Liver (tissue), 9 donors: ENCODE results near the gene DNAJA3. TPM values are rescaled to one million over a fixed set of nuclear protein-coding genes. Genes with fewer than 3 reads are reported as not detected.

Source experiments
- DNase-seq: peaks from one replicate; pipeline ENCODE4 v3.0.0-alpha.2; 2017; ENCODE audit warnings: low spot score
- H3K27ac ChIP-seq, 2 donors: one replicate each; pipeline ENCODE4 v1.7.0; 2013; ENCODE audit warnings: inconsistent platforms in 2 of 2, low read length in 2 of 2, control low read depth in 1 of 2, low read depth in 1 of 2, mild to moderate bottlenecking in 1 of 2
- H3K27me3 ChIP-seq, 4 donors: one replicate each; pipeline versions ENCODE4 v1.6.1 to v1.7.0; 2013; ENCODE audit warnings: low read length in 3 of 4, inconsistent platforms in 1 of 4, mild to moderate bottlenecking in 1 of 4, moderate library complexity in 1 of 4; ENCODE audit not compliant: control insufficient read depth in 4 of 4, insufficient read depth in 4 of 4
- H3K36me3 ChIP-seq, 4 donors: one replicate each; pipeline versions ENCODE4 v1.6.1 to v1.7.0; 2013; ENCODE audit warnings: low read length in 3 of 4, mild to moderate bottlenecking in 3 of 4, low read depth in 1 of 4, moderate library complexity in 1 of 4; ENCODE audit not compliant: control insufficient read depth in 4 of 4, insufficient read depth in 3 of 4
- H3K4me1 ChIP-seq, 4 donors: one replicate each; pipeline versions ENCODE4 v1.6.1 to v1.7.0; 2013; ENCODE audit warnings: low read length in 3 of 4, mild to moderate bottlenecking in 3 of 4, moderate library complexity in 1 of 4; ENCODE audit not compliant: control insufficient read depth in 4 of 4, insufficient read depth in 4 of 4
- H3K4me3 ChIP-seq, 3 donors: one replicate each; pipeline versions ENCODE4 v1.6.1 to v1.7.0; 2013; ENCODE audit warnings: low read length in 3 of 3, control low read depth in 1 of 3, low read depth in 1 of 3, mild to moderate bottlenecking in 1 of 3
- H3K9ac ChIP-seq, 2 donors: one replicate each; pipeline ENCODE4 v1.7.0; 2013; ENCODE audit warnings: low read length in 2 of 2, mild to moderate bottlenecking in 2 of 2, moderate library complexity in 2 of 2, control low read depth in 1 of 2, low read depth in 1 of 2
- H3K9me3 ChIP-seq, 4 donors: one replicate each; pipeline versions ENCODE4 v1.6.1 to v1.7.0; 2013; ENCODE audit warnings: low read length in 3 of 4; ENCODE audit not compliant: control insufficient read depth in 4 of 4
- EGR1 ChIP-seq, 2 donors: IDR thresholded peaks; 2 replicates each; pipeline ENCODE4 v1.6.1; 2016 to 2018; ENCODE audit warnings: antibody characterized with exemption in 2 of 2, low read depth in 2 of 2
- FOXA1 ChIP-seq: IDR thresholded peaks from 2 replicates; pipeline ENCODE4 v1.6.1; 2016; ENCODE audit warnings: antibody characterized with exemption
- FOXA2 ChIP-seq: IDR thresholded peaks from 2 replicates; pipeline ENCODE4 v1.6.1; 2016; ENCODE audit warnings: antibody characterized with exemption
- GABPA ChIP-seq, 2 donors: IDR thresholded peaks in 1 of 2; conservative IDR thresholded peaks in 1 of 2; 2 replicates each; pipeline ENCODE4 v1.6.1; 2016; ENCODE audit warnings: antibody characterized with exemption in 2 of 2, mild to moderate bottlenecking in 1 of 2, moderate library complexity in 1 of 2
- HNF4A ChIP-seq, 2 donors: conservative IDR thresholded peaks; 2 replicates each; pipeline ENCODE4 v1.6.1; 2016; ENCODE audit warnings: antibody characterized with exemption in 2 of 2, mild to moderate bottlenecking in 2 of 2
- HNF4G ChIP-seq: IDR thresholded peaks from 2 replicates; pipeline ENCODE4 v1.6.1; 2016; ENCODE audit warnings: antibody characterized with exemption
- JUND ChIP-seq, 2 donors: IDR thresholded peaks; 2 replicates each; pipeline ENCODE4 v1.6.1; 2016; ENCODE audit warnings: antibody characterized with exemption in 2 of 2
- MAX ChIP-seq: IDR thresholded peaks from 2 replicates; pipeline ENCODE4 v1.6.1; 2016; ENCODE audit warnings: antibody characterized with exemption
- NR2F2 ChIP-seq: IDR thresholded peaks from 2 replicates; pipeline ENCODE4 v1.6.1; 2016; ENCODE audit warnings: antibody characterized with exemption
- RAD21 ChIP-seq, 2 donors: IDR thresholded peaks; 2 replicates each; pipeline ENCODE4 v1.6.1; 2016; ENCODE audit warnings: antibody characterized with exemption in 2 of 2, mild to moderate bottlenecking in 2 of 2
- RXRA ChIP-seq, 2 donors: IDR thresholded peaks; 2 replicates each; pipeline ENCODE4 v1.6.1; 2017 to 2018; ENCODE audit warnings: antibody characterized with exemption in 2 of 2, mild to moderate bottlenecking in 1 of 2
- SP1 ChIP-seq: IDR thresholded peaks from 2 replicates; pipeline ENCODE4 v1.6.1; 2018; ENCODE audit warnings: antibody characterized with exemption, mild to moderate bottlenecking
- TAF1 ChIP-seq: conservative IDR thresholded peaks from 2 replicates; pipeline ENCODE4 v1.6.1; 2016; ENCODE audit warnings: antibody characterized with exemption, mild to moderate bottlenecking
- WGBS: extraction: QIAGEN DNeasy Blood & Tissue Kit; methylation state at CpG from one replicate; pipeline ENCODE4 v1.1.7; 2013; 5-methylcytosine and 5-hydroxymethylcytosine counted together
- polyA plus RNA-seq, 2 donors: library from polyadenylated mRNA; stranded (reverse) in 1 of 2; unstranded in 1 of 2; fragments of 200-250 nt in 1 of 2; fragments of >200 nt in 1 of 2; fragmentation: Nextera tagmentation in 1 of 2; extraction: Ambion mirVana in 1 of 2; gene quantifications; one replicate each; pipeline versions ENCODE4 v1.2.1 to v1.2.3, GENCODE V29; 2013 to 2015
- total RNA-seq, 2 donors: library from RNA; depleted of rRNA; stranded (reverse); fragments of >200 nt; gene quantifications; one replicate each; pipeline ENCODE4 v1.2.3, GENCODE V29; 2014
- TF ChIP-seq, protein P1 (sequence below): IDR thresholded peaks from 2 replicates; pipeline ENCODE4 v1.6.1; 2016; ENCODE audit warnings: antibody characterized with exemption, mild to moderate bottlenecking
- TF ChIP-seq, protein P2 (sequence below): fragments of 150-350 bp; IDR thresholded peaks from 2 replicates; pipeline ENCODE4 v1.5.1; 2017; ENCODE audit warnings: improper control_type of control experiment, low read depth, low read length; ENCODE audit not compliant: missing input control
- TF ChIP-seq, protein P3 (sequence below): IDR thresholded peaks from 2 replicates; pipeline ENCODE4 v1.6.1; 2016; ENCODE audit warnings: antibody characterized with exemption
- donor health status: healthy.
- donor health status: healthy.
- donor health status: healthy.
- donor health status: healthy.
- donor health status: healthy.

DNAJA3 gene
- total and polyA plus RNA-seq, 4 donors: 39.6 to 86.3 (median 65.6) TPM

DNA sequence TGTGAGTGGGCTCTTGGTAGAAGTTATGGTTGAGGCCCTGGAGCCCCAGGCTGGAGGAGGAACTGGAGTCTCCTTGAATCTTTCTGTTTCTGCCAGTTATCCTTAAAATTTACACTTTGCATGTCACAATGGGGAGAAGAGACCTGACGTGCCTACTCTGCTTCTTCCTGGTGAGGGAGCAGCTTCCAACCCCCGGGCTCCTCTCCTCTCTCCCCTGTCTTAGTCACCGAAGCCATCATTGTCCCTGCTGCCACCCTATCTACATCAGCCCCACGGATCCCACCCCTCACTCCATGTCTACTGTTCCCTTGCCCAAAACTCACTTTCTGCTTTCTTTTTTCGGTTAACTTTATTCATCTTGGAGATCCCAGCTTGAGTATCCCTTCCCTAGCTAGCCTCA lies 17.6 kb downstream of the DNAJA3 start:
- Histone ChIP-seq H3K27ac (no peak overlapping the region), H3K36me3 (peaks cover 27 to 81% (median 72%) of the 10 kb centered on the region in 4 donors), H3K9ac (no peak overlapping the region), H3K4me1 (no peaks in the 10 kb centered on the region), H3K9me3 (no peaks in the 10 kb centered on the region), H3K4me3 (no peak overlapping the region), H3K27me3 (no peaks in the 10 kb centered on the region)
- TF ChIP-seq TAF1 (no peak), GABPA (IDR thresholded peaks at IDR 0.05 in 1 of 2, conservative IDR thresholded peaks at IDR 0.05 in 1 of 2) (no peak), FOXA1 (no peak), HNF4A (conservative IDR thresholded peaks at IDR 0.05) (no peak), RXRA (IDR thresholded peaks at IDR 0.05) (no peak), FOXA2 (no peak), SP1 (no peak), EGR1 (IDR thresholded peaks at IDR 0.05; ENCODE audit: low read depth in 2 of 2) (no peak), MAX (no peak), HNF4G (no peak), JUND (IDR thresholded peaks at IDR 0.05) (no peak), RAD21 (IDR thresholded peaks at IDR 0.05) (no peak), NR2F2 (no peak)
- TF ChIP-seq, protein P1, sequence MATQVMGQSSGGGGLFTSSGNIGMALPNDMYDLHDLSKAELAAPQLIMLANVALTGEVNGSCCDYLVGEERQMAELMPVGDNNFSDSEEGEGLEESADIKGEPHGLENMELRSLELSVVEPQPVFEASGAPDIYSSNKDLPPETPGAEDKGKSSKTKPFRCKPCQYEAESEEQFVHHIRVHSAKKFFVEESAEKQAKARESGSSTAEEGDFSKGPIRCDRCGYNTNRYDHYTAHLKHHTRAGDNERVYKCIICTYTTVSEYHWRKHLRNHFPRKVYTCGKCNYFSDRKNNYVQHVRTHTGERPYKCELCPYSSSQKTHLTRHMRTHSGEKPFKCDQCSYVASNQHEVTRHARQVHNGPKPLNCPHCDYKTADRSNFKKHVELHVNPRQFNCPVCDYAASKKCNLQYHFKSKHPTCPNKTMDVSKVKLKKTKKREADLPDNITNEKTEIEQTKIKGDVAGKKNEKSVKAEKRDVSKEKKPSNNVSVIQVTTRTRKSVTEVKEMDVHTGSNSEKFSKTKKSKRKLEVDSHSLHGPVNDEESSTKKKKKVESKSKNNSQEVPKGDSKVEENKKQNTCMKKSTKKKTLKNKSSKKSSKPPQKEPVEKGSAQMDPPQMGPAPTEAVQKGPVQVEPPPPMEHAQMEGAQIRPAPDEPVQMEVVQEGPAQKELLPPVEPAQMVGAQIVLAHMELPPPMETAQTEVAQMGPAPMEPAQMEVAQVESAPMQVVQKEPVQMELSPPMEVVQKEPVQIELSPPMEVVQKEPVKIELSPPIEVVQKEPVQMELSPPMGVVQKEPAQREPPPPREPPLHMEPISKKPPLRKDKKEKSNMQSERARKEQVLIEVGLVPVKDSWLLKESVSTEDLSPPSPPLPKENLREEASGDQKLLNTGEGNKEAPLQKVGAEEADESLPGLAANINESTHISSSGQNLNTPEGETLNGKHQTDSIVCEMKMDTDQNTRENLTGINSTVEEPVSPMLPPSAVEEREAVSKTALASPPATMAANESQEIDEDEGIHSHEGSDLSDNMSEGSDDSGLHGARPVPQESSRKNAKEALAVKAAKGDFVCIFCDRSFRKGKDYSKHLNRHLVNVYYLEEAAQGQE: no peak
- TF ChIP-seq, protein P2, sequence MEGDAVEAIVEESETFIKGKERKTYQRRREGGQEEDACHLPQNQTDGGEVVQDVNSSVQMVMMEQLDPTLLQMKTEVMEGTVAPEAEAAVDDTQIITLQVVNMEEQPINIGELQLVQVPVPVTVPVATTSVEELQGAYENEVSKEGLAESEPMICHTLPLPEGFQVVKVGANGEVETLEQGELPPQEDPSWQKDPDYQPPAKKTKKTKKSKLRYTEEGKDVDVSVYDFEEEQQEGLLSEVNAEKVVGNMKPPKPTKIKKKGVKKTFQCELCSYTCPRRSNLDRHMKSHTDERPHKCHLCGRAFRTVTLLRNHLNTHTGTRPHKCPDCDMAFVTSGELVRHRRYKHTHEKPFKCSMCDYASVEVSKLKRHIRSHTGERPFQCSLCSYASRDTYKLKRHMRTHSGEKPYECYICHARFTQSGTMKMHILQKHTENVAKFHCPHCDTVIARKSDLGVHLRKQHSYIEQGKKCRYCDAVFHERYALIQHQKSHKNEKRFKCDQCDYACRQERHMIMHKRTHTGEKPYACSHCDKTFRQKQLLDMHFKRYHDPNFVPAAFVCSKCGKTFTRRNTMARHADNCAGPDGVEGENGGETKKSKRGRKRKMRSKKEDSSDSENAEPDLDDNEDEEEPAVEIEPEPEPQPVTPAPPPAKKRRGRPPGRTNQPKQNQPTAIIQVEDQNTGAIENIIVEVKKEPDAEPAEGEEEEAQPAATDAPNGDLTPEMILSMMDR: no peak
- TF ChIP-seq, protein P3, sequence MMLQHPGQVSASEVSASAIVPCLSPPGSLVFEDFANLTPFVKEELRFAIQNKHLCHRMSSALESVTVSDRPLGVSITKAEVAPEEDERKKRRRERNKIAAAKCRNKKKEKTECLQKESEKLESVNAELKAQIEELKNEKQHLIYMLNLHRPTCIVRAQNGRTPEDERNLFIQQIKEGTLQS: no peak
- 74% methylated on average over 5 of the region's 5 CpGs for WGBS
- no peak for DNase-seq

GRCh38 chr16:4443986-4444385 lies 18.3 kb downstream of the DNAJA3 start:
- 96% methylated on average over 4 of the region's 4 CpGs for WGBS
- H3K9ac ChIP-seq: no peak overlapping the region
- peaks cover 25 to 84% (median 71%) of the 10 kb centered on the region in 4 donors for H3K36me3 ChIP-seq
- H3K27ac ChIP-seq: no peak overlapping the region
- H3K4me1 ChIP-seq: no peaks in the 10 kb centered on the region
- H3K4me3 ChIP-seq: no peak overlapping the region
- H3K27me3 ChIP-seq: no peaks in the 10 kb centered on the region
- TF ChIP-seq RAD21 (IDR thresholded peaks at IDR 0.05) (no peak), NR2F2 (no peak), JUND (IDR thresholded peaks at IDR 0.05) (no peak), MAX (no peak), FOXA2 (no peak), SP1 (no peak), TAF1 (no peak)
- TF ChIP-seq, protein P1: no peak
- TF ChIP-seq, protein P3: no peak
- no peaks in the 10 kb centered on the region for H3K9me3 ChIP-seq
- no peak for DNase-seq
